Activated CD8-positive, alpha-beta memory T cell treated with anti-CD3 and anti-CD28 coated beads for 4 hours (primary cell): ENCODE results near the gene HOXD12.

Experiments
- DNase-seq, 2 donors: peaks; one replicate each; pipeline ENCODE4 v3.0.0-alpha.2; 2020; ENCODE audit warnings: low read depth in 2 of 2

HOXD12 gene

GRCh38 chr2:176105730-176106580 is 6.4 kb downstream of the HOXD12 start:
- DNase-seq, result no peak

DNA sequence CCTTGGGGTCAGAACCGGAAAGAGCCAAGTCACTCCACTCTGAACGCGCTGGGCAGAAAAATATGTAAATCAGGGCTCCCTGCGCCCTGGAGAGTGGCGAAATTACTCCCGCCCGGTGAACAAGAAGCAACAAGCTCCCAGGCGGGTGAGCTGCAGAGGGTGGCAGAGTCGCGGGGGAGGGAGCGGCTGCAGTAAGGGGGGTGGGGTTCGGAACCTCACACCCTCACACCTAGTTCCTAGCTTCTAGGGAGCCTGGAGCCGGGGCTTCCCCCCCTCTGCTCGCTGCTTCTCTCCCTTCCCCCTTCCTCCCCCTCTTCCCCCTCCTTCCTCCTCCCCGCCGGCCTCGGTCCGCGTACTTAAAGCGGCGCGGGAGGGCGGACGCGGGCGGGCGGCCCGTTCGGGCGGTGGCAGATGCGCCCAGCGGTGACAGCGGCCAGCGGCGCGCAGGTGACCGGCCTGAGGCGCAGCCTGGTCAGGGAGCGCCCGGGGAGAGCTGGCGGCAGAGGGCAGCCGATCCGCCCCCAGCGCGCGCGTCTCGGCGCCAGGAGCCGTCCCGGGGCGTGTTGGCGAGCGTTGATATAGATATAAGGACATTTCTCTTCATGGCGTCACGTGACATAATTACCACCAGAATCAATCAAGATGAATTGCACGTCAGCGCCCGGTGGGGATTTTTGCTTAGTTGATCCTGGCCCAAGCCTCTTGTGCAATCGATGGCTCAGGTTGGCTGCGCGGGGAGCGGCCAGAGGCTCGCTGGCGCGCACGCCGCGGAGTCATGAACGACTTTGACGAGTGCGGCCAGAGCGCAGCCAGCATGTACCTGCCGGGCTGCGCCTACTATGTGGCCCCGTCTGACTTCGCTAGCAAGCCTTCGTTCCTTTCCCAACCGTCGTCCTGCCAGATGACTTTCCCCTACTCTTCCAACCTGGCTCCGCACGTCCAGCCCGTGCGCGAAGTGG is 7.3 kb downstream of the HOXD12 start, which contains the start of gene HOXD11:
HOXD11 (plus strand) TSS at position 700 of the 959 bp plus-strand sequence; CDS start at position 776, 76 bp downstream.
- DNase-seq, result no peak

DNA sequence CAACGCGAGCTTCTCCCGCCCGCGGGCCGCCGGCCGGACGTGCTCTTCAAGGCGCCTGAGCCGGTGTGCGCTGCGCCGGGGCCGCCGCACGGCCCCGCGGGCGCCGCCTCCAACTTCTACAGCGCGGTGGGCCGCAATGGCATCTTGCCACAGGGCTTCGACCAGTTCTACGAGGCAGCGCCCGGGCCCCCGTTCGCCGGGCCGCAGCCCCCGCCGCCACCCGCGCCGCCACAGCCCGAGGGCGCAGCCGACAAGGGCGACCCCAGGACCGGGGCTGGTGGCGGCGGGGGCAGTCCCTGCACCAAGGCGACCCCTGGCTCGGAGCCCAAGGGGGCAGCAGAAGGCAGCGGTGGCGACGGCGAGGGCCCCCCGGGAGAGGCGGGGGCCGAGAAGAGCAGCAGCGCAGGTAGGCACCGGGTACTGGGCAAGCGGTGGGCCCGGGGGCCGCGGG is 8.2 kb downstream of the HOXD12 start:
- no peak for DNase-seq

- no peak for DNase-seq
Measured at GRCh38 chr2:176109192-176109901, 9.8 kb downstream of the HOXD12 start.

GRCh38 chr2:176109946-176110345 is 10.4 kb downstream of the HOXD12 start:
- no peak for DNase-seq

GRCh38 chr2:176110415-176111308 is 11.1 kb downstream of the HOXD12 start:
- DNase-seq, result no peak

DNA sequence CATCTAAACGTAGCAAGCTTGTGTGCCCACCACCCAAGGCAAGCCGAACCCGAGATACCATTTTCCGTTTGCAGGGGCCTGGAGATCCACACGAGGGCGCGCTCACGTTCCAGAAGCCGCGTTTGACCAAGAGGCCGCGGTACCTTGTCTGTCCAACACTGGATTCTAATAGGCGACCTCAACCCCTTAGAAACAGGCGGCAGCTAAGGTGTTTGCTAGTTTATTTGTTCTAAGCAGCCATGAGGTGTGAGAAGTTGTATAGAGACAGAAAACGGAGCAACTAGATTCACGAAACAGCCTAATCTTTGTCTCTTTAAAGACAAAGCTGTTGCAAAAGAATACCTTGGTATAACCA is 11.7 kb downstream of the HOXD12 start:
- DNase-seq, result no peak

GRCh38 chr2:176111846-176112374 is 12.3 kb downstream of the HOXD12 start:
- DNase-seq, result no peak

GRCh38 chr2:176112375-176113302 is 13.0 kb downstream of the HOXD12 start:
- DNase-seq, result no peak

DNA sequence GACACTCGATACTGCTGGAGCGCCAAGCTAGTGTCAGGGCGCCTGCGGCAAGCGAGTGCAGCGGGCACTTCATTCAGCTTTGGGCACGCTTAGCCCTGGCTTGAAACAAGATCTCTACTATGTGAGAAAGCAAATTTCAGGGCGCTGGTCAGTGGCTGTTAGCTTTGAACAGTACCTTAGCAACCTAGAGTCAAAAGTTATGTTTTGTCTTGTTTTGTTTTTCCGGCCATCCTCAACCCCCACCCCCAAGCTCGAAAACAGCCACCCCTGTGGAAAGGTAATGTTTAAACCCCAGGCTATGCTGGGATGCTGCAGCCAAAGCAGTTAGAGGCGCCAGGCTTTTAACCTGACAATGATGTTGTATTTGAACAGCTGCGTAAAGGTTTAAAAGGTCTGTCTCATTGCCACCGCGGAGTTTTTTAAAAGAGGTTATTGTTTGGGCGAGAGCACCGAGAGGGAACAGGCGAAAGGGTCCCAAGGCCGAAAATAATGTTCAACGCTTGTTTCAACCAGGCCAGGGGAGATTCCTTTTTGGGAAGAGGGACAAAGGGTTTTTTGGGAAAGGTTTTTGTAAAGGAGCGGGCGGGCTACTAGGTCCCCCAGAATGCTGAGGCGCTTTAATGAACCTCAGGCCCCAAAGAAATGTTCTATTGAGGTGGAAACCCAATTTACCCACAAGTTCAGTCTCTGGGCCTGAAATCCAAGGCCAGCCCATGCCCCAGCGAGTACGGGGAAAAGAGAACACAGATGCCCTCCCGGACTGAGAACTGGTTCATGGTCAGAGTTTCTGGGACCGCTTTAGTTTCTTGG is 14.7 kb downstream of the HOXD12 start:
- DNase-seq, result no peak

GRCh38 chr2:176114930-176115625 is 15.5 kb downstream of the HOXD12 start:
- DNase-seq, result no peak

DNA sequence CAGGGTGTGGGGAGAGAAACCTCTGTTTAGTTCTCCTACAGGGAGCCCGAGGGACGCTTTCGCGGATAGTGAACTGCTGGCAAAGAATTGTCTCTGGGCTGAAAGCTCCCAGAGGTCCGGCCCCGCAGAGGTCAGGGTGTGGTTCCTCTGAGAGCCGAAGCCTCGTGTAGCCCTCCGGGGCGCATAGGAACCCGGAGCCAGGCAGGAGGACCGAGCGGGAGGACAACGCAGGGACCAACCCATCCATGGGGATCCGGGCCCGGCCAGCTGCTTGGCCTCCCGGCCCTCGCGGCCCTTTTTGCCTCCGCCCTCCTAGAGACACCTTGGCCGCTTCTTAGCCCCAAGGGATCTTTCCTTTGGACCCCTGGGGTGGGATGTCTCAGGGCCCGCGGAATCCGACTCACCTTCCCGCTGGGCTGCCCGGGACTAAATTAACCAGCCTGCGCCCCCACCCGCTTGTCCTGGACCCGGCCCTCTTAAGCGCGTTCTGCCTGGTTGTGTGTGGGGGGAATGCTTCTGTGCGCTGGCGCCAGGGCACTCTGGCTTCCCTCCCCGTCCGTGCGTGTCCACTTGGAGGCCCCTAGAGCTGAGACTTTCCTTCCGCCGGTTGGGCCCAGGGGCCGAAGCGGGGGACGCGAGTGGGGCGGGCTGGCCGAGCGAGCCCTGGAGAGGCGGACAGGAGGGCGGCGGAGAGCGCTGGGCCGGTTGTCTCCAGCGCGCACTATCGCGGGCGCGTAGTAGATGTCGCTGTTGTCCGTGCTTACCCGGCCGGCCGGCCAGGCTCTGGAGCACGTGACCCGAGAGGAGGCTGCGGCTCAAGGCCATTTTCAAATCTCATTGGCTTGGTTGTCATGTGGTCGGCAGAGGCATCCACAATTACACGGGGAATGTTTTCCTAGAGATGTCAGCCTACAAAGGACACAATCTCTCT is 16.6 kb downstream of the HOXD12 start, which contains the start of gene HOXD10:
HOXD10 (plus strand) TSS at position 896 of the 931 bp plus-strand sequence. CDS start 56 bp downstream, outside the sequence.
- DNase-seq, result no peak

DNA sequence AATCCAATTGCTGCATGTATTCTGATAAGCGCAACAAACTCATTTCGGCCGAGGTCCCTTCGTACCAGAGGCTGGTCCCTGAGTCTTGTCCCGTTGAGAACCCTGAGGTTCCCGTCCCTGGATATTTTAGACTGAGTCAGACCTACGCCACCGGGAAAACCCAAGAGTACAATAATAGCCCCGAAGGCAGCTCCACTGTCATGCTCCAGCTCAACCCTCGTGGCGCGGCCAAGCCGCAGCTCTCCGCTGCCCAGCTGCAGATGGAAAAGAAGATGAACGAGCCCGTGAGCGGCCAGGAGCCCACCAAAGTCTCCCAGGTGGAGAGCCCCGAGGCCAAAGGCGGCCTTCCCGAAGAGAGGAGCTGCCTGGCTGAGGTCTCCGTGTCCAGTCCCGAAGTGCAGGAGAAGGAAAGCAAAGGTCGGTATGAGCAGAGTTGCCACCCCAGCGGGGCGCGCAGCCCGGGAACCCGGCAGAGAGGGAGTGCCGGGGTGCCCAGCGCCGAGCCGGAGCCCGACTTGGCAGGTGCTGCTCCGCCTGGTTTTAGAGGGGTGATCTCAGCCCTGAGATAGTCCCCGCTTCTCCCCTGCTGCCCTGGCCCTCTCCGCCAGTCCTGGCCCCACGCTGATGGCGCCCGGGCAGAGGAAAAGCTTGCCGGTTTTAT is 17.7 kb downstream of the HOXD12 start:
- DNase-seq, result no peak

- no peak for DNase-seq
Measured at GRCh38 chr2:176117823-176118371, 18.3 kb downstream of the HOXD12 start.

- no peak for DNase-seq
Measured at GRCh38 chr2:176118601-176119339, 19.2 kb downstream of the HOXD12 start.
